Measurements from ENCODE around the gene C6orf47.

DNA sequence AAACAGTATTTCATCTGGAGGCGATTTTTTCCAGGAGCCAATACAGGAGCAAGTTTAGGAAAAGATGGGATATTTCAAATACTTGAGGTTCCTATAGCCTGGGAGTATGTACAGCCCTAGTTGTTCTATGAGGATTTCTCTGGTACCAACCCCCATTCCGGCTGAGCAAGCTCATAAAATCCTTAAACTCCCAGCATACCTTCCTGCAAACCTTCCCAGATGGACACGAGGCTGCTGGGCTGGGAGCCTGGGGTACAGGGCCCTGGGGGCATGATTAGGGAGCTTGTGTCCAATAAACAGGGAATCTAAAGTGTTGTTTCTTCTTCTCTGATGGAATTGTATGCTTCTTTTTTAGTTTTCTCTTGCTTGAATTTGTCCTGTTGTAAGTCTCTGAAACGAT, 38.6 kb downstream of the C6orf47 start:
- no peak for TF ChIP-seq EZH2 (IDR thresholded peaks at IDR 0.05; ENCODE audit: low read depth)
- no peak for TF ChIP-seq CTCF (conservative IDR thresholded peaks at IDR 0.05)
